SK-N-SH (cell line): ENCODE results near the gene VWC2L. TPM values are rescaled to one million over a fixed set of nuclear protein-coding genes. Genes with fewer than 3 reads are reported as not detected.

Experiments
- CTCF ChIA-PET: fragments of 300-600, 350-600 bp; formaldehyde crosslinking; extraction: SDS; loops from one replicate; lab custom pipeline; 2021; lab: Yijun Ruan, JAX
- POLR2A ChIA-PET: fragments of 350-600 bp; sonication (Branson Sonifier 250); formaldehyde crosslinking; extraction: SDS; loops from one replicate; lab custom pipeline; 2020; ENCODE audit warnings: antibody characterized with exemption, inconsistent platforms; lab: Yijun Ruan, JAX
- DNase-seq: peaks from one replicate; pipeline ENCODE4 v3.0.0; 2012
- H2AFZ ChIP-seq: fragments of 200-600 bp; sonication (generic); 2 replicates; pipeline ENCODE4 v1.8.1; 2016; ENCODE audit warnings: antibody characterized with exemption, mild to moderate bottlenecking, low read depth
- H3F3A ChIP-seq: fragments of 200-600 bp; sonication (generic); replicated peaks from 2 replicates; pipeline ENCODE3; 2016; ENCODE audit warnings: antibody characterized with exemption, mild to moderate bottlenecking; ENCODE audit not compliant: insufficient read depth
- H3K27ac ChIP-seq, 2 experiments: fragments of 200-500 bp in 1 of 2; fragments of 200-600 bp in 1 of 2; sonication (Bioruptor generic) in 1 of 2; sonication (generic), shearing (Covaris generic) in 1 of 2; 2 replicates each; pipeline versions ENCODE4 v1.5.1 to v1.6.1; 2014 to 2016; ENCODE audit warnings: low read depth in 2 of 2, inconsistent platforms in 1 of 2, low read length in 1 of 2, mild to moderate bottlenecking in 1 of 2, mixed read lengths in 1 of 2
- H3K27me3 ChIP-seq: fragments of 200-600 bp; sonication (generic), shearing (Covaris generic); 2 replicates; pipeline ENCODE4 v1.6.1; 2016; ENCODE audit warnings: mixed run types; ENCODE audit not compliant: insufficient read depth
- H3K36me3 ChIP-seq, 2 experiments: fragments of 200-500 bp in 1 of 2; fragments of 200-600 bp in 1 of 2; sonication (Bioruptor generic) in 1 of 2; sonication (generic) in 1 of 2; replicated peaks in 1 of 2; 2 replicates each; pipeline versions ENCODE3 to v1.5.1; 2014 to 2016; ENCODE audit warnings: low read length in 1 of 2, mild to moderate bottlenecking in 1 of 2; ENCODE audit not compliant: insufficient read depth in 2 of 2, control insufficient read depth in 1 of 2
- H3K4me1 ChIP-seq, 2 experiments: fragments of 200-500 bp in 1 of 2; fragments of 200-600 bp in 1 of 2; sonication (Bioruptor generic) in 1 of 2; sonication (generic), shearing (Covaris generic) in 1 of 2; 2 replicates each; pipeline versions ENCODE4 v1.5.1 to v1.6.1; 2014 to 2016; ENCODE audit warnings: low read depth in 1 of 2, low read length in 1 of 2, mixed run types in 1 of 2; ENCODE audit not compliant: insufficient read depth in 2 of 2, control insufficient read depth in 1 of 2
- H3K4me2 ChIP-seq: fragments of 200-600 bp; sonication (generic), shearing (Covaris generic); 2 replicates; pipeline ENCODE4 v1.6.1; 2017; ENCODE audit warnings: mixed run types
- H3K4me3 ChIP-seq, 2 experiments: fragments of 200-500 bp in 1 of 2; fragments of 200-600 bp in 1 of 2; sonication (Bioruptor generic) in 1 of 2; sonication (generic), shearing (Covaris generic) in 1 of 2; 2 replicates each; pipeline versions ENCODE4 v1.5.1 to v1.8.1; 2014 to 2016; ENCODE audit warnings: low read depth in 2 of 2, inconsistent platforms in 1 of 2, low read length in 1 of 2, mild to moderate bottlenecking in 1 of 2, mixed read lengths in 1 of 2, moderate library complexity in 1 of 2
- H3K79me2 ChIP-seq: fragments of 200-600 bp; sonication (generic); 2 replicates; pipeline ENCODE4 v1.8.1; 2017; ENCODE audit warnings: mild to moderate bottlenecking; ENCODE audit not compliant: insufficient read depth
- H3K9ac ChIP-seq: fragments of 200-600 bp; sonication (generic); 2 replicates; pipeline ENCODE4 v1.6.1; 2017; ENCODE audit warnings: mixed run types
- H3K9me2 ChIP-seq: fragments of 200-600 bp; sonication (generic); 2 replicates; pipeline ENCODE4 v1.6.1; 2017; ENCODE audit warnings: mixed run types
- H3K9me3 ChIP-seq: fragments of 200-600 bp; sonication (generic); 2 replicates; pipeline ENCODE4 v1.6.1; 2017; ENCODE audit warnings: mixed run types, mild to moderate bottlenecking, moderate library complexity
- H4K20me1 ChIP-seq: fragments of 200-600 bp; sonication (generic); 2 replicates; pipeline ENCODE4 v1.6.1; 2017; ENCODE audit warnings: mild to moderate bottlenecking, mixed run types; ENCODE audit not compliant: insufficient read depth
- CHD2 ChIP-seq: fragments of 150-350 bp; IDR thresholded peaks from 2 replicates; pipeline ENCODE4 v1.6.1; 2018; ENCODE audit warnings: low read length; ENCODE audit not compliant: partially characterized antibody
- EZH2phosphoT487 ChIP-seq: fragments of 200-600 bp; sonication (generic); IDR thresholded peaks from 2 replicates; pipeline ENCODE4 v1.6.1; 2017; ENCODE audit warnings: low read depth, mixed run types, mild to moderate bottlenecking, antibody characterized with exemption, moderate library complexity, borderline replicate concordance
- FOXM1 ChIP-seq: IDR thresholded peaks from 2 replicates; pipeline ENCODE4 v1.4.0; 2012; ENCODE audit warnings: low read depth, mild to moderate bottlenecking
- GABPA ChIP-seq: IDR thresholded peaks from 2 replicates; pipeline ENCODE4 v1.4.0; 2012; ENCODE audit warnings: low read depth, mild to moderate bottlenecking
- MEF2A ChIP-seq: IDR thresholded peaks from 2 replicates; pipeline ENCODE4 v1.4.0; 2012; ENCODE audit warnings: low read depth, borderline replicate concordance
- NFIC ChIP-seq: IDR thresholded peaks from 2 replicates; pipeline ENCODE4 v1.4.0; 2012; ENCODE audit warnings: borderline replicate concordance
- NRF1 ChIP-seq: IDR thresholded peaks from 2 replicates; pipeline ENCODE4 v1.6.1; 2012; ENCODE audit warnings: low read depth, mild to moderate bottlenecking, low read length
- RAD21 ChIP-seq: IDR thresholded peaks from 2 replicates; pipeline ENCODE4 v1.6.1; 2012; ENCODE audit warnings: mild to moderate bottlenecking, low read length
- RCOR1 ChIP-seq: fragments of 150-350 bp; IDR thresholded peaks from 2 replicates; pipeline ENCODE4 v1.6.1; 2017; ENCODE audit warnings: antibody characterized with exemption, low read length
- RFX5 ChIP-seq: IDR thresholded peaks from 2 replicates; pipeline ENCODE4 v1.6.1; 2012; ENCODE audit warnings: mild to moderate bottlenecking, improper control_type of control experiment, low read length
- SMC3 ChIP-seq: IDR thresholded peaks from 2 replicates; pipeline ENCODE4 v1.6.1; 2012; ENCODE audit warnings: low read depth, low read length, improper control_type of control experiment
- TAF1 ChIP-seq: IDR thresholded peaks from 2 replicates; pipeline ENCODE4 v1.6.1; 2012; ENCODE audit warnings: low read depth, mild to moderate bottlenecking, low read length, moderate library complexity, borderline replicate concordance
- TEAD4 ChIP-seq: IDR thresholded peaks from 2 replicates; pipeline ENCODE4 v1.4.0; 2012; ENCODE audit warnings: mild to moderate bottlenecking, borderline replicate concordance; ENCODE audit not compliant: insufficient read depth
- YY1 ChIP-seq: IDR thresholded peaks from 2 replicates; pipeline ENCODE4 v1.4.0; 2012; ENCODE audit warnings: low read depth, mild to moderate bottlenecking
- WGBS: methylation state at CpG from one replicate; pipeline ENCODE4 v1.1.6; 2017; ENCODE audit warnings: low lambda C conversion rate; 5-methylcytosine and 5-hydroxymethylcytosine counted together
- polyA plus RNA-seq, 3 experiments: library from polyadenylated mRNA; depleted of rRNA; stranded (reverse); fragments of >200 nt; gene quantifications; 2 replicates each; pipeline ENCODE4 v1.2.3, GENCODE V29; 2012
- TF ChIP-seq, protein P1 (sequence below): fragments of 200-600 bp; sonication (generic); IDR thresholded peaks from 2 replicates; pipeline ENCODE4 v1.6.1; 2017; ENCODE audit warnings: antibody characterized with exemption, mild to moderate bottlenecking, moderate library complexity
- TF ChIP-seq, protein P2 (sequence below): fragments of 150-350 bp; IDR thresholded peaks from 2 replicates; pipeline ENCODE4 v1.6.1; 2017; ENCODE audit warnings: antibody characterized with exemption, low read length, low read depth, borderline replicate concordance

VWC2L gene
- polyA plus RNA-seq, 1 of the 3 experiments (the other 2 are of a cell fraction), result not detected

DNA sequence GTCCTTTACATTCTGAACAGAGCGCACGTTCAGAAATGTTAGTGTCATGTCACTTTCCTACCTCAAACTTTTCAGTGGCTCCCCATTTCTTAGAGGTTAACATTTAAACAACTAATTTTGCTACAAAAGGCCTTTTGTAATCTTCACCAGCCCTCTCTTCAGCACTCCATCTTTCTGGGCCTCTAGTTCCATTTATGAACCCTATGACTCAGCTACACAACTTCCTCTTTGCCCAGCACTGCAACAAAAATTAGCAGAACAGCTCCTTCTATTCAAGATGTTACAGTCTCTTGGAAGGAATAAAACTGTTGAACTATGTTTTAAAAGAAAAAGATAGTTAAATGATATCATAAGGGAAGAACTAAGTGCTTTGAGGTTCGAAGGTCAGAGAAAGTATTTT lies 139.9 kb downstream of the VWC2L start (continued):
- TF ChIP-seq, protein P1, sequence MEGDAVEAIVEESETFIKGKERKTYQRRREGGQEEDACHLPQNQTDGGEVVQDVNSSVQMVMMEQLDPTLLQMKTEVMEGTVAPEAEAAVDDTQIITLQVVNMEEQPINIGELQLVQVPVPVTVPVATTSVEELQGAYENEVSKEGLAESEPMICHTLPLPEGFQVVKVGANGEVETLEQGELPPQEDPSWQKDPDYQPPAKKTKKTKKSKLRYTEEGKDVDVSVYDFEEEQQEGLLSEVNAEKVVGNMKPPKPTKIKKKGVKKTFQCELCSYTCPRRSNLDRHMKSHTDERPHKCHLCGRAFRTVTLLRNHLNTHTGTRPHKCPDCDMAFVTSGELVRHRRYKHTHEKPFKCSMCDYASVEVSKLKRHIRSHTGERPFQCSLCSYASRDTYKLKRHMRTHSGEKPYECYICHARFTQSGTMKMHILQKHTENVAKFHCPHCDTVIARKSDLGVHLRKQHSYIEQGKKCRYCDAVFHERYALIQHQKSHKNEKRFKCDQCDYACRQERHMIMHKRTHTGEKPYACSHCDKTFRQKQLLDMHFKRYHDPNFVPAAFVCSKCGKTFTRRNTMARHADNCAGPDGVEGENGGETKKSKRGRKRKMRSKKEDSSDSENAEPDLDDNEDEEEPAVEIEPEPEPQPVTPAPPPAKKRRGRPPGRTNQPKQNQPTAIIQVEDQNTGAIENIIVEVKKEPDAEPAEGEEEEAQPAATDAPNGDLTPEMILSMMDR, result no peak
- no peak for TF ChIP-seq TAF1
- no peak for TF ChIP-seq RAD21

DNA sequence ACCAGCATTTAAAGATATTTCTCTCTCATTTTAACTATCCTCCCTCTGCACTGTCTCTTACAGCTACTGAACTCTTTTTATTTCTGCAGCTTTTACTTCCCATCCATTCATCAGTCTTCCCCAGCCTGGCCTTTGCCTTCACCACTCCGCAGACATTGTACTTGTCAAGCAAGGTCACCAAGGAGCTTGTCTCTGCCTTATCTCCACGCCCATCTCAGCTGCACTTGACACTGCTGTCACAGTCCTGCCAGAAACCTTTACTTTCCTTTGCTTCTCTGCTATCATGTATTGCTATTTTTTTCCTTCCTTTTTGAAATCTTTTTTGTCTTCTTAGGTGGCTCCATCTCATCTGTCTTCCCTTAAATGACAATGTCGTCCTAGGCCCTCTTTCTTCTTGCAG lies 147.0 kb downstream of the VWC2L start:
- H4K20me1 ChIP-seq, result no peaks in the 10 kb centered on the region
- H3K9me2 ChIP-seq, result no peaks in the 10 kb centered on the region
- H3K79me2 ChIP-seq, result no peaks in the 10 kb centered on the region
- no peak overlapping the region for H3K4me3 ChIP-seq
- TF ChIP-seq NFIC (no peak), RFX5 (no peak), SMC3 (no peak), MEF2A (no peak), NRF1 (no peak), TEAD4 (no peak), RCOR1 (no peak), YY1 (no peak), EZH2phosphoT487 (no peak)
- TF ChIP-seq, protein P2, sequence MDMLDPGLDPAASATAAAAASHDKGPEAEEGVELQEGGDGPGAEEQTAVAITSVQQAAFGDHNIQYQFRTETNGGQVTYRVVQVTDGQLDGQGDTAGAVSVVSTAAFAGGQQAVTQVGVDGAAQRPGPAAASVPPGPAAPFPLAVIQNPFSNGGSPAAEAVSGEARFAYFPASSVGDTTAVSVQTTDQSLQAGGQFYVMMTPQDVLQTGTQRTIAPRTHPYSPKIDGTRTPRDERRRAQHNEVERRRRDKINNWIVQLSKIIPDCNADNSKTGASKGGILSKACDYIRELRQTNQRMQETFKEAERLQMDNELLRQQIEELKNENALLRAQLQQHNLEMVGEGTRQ, result no peak
- no peak overlapping the region for H3K4me2 ChIP-seq
- H3K9ac ChIP-seq, result no peak overlapping the region
- H3F3A ChIP-seq, result no peaks in the 10 kb centered on the region
- ChIA-PET POLR2A (no interaction called here), CTCF (interaction anchor here (0.9 kb wide), 1 partner anchor 8 kb away, joined by 3 read pairs; no protein-coding TSS in a partner anchor)
- no peaks in the 10 kb centered on the region for H3K9me3 ChIP-seq
- no peak overlapping the region for H3K27ac ChIP-seq
- H3K36me3 ChIP-seq, result no peaks in the 10 kb centered on the region
- no peaks in the 10 kb centered on the region for H3K4me1 ChIP-seq
- no peak for DNase-seq
- H2AFZ ChIP-seq, result no peak overlapping the region
- 34% methylated on average over 3 of the region's 3 CpGs for WGBS
- no peaks in the 10 kb centered on the region for H3K27me3 ChIP-seq

DNA sequence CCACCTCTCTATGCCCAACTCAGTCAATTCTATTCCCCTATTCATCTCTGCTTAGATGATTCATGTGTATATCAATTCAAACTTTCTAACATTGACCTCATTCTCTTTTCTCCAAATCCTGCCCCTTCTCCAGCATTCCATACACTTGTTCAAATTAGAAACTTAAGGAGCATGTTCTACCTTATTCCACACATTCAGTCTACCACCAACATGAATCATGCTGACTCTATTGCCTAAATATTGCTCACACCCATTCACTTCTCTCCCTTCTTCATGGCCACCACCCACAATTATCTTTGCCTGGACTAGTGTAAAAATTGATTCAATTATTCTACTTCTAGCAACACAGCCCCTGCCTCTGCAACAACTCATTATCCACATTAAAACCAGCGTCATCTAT lies 147.5 kb downstream of the VWC2L start:
- Histone ChIP-seq H3K27ac (no peak overlapping the region), H3K9ac (no peak overlapping the region), H3K4me1 (no peaks in the 10 kb centered on the region), H3K79me2 (no peaks in the 10 kb centered on the region), H4K20me1 (no peaks in the 10 kb centered on the region), H3K27me3 (no peaks in the 10 kb centered on the region), H3K4me2 (no peak overlapping the region), H3K4me3 (no peak overlapping the region), H2AFZ (no peak overlapping the region), H3K9me3 (no peaks in the 10 kb centered on the region), H3F3A (no peaks in the 10 kb centered on the region), H3K36me3 (no peaks in the 10 kb centered on the region), H3K9me2 (no peaks in the 10 kb centered on the region)
- CTCF ChIA-PET, result no interaction called here
- no peak for DNase-seq
- POLR2A ChIA-PET, result no interaction called here
- TF ChIP-seq GABPA (no peak), FOXM1 (no peak), TEAD4 (no peak), CHD2 (no peak)
- WGBS, result 32% methylated on average over 1 of the region's 1 CpG
